ENCODE results near the gene TOPAZ1. TPM values are rescaled to one million over a fixed set of nuclear protein-coding genes. Genes with fewer than 3 reads are reported as not detected.

Gene TOPAZ1
- total RNA-seq, 1 donor from 2014 or later, result not detected

- TF ChIP-seq CTCF (conservative IDR thresholded peaks at IDR 0.05), result no peak
- no peak for DNase-seq (ENCODE audit: low read depth, low spot score)
- no peak overlapping the region for H3K4me3 Mint-ChIP-seq
- H3K4me1 Mint-ChIP-seq, result no peaks in the 10 kb centered on the region
- no peaks in the 10 kb centered on the region for H3K9me3 Mint-ChIP-seq
- no peak overlapping the region for H3K27ac Mint-ChIP-seq (ENCODE audit: unreplicated experiment)
- H3K36me3 Mint-ChIP-seq (ENCODE audit: low read depth), result no peaks in the 10 kb centered on the region
- peaks cover 33% of the 10 kb centered on the region for H3K27me3 Mint-ChIP-seq (ENCODE audit: low read depth)
Observed at GRCh38 chr3:44326019-44326418, 84.3 kb downstream of the TOPAZ1 start.

DNA sequence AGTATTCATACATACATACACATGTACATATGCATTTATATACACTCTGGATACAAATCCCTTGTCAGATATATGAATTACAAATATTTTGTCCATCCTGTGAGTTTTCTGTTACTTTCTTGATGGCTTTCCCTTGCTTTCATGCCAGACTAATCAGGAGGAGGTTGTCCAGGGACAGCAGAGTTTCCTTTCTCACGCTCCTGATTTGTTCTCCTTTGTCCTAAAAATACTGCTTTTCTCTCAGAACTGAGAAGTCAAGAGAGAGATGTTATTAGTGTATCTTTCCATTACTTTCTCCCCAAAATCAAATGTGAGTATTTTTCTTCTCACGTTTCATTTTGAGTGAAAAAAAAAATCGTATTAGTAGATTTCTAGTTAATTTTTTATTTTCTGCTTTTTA lies 84.8 kb downstream of the TOPAZ1 start:
- TF ChIP-seq CTCF (conservative IDR thresholded peaks at IDR 0.05), result no peak
- Mint-ChIP-seq H3K27ac (ENCODE audit: unreplicated experiment) (no peak overlapping the region), H3K9me3 (no peaks in the 10 kb centered on the region), H3K36me3 (ENCODE audit: low read depth) (no peaks in the 10 kb centered on the region), H3K27me3 (ENCODE audit: low read depth) (peaks cover 28% of the 10 kb centered on the region), H3K4me3 (no peak overlapping the region), H3K4me1 (no peaks in the 10 kb centered on the region)
- DNase-seq (ENCODE audit: low read depth, low spot score), result no peak

DNA sequence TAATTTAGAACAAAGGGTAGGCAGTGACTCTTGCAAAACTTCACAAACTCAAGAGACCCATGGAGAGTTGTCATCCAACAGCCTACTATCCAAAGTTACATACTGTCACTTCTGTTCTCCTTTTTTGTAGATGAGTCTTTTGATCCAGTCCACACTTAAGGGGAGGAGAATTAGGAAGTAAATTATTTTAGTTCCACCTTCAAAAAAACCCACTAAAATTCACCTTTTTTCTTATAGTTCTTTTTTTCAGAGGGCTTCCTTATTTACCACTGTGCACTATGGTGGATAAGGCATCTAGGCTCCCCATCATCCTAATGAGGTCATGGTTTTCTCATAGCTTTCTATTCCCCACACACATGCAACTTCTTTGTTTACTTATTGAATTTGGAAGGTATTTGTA lies 88.3 kb downstream of the TOPAZ1 start:
- no peak for DNase-seq (ENCODE audit: low read depth, low spot score)
- peaks cover 20% of the 10 kb centered on the region for H3K27me3 Mint-ChIP-seq (ENCODE audit: low read depth)
- no peaks in the 10 kb centered on the region for H3K36me3 Mint-ChIP-seq (ENCODE audit: low read depth)
- no peaks in the 10 kb centered on the region for H3K9me3 Mint-ChIP-seq
- no peaks in the 10 kb centered on the region for H3K4me1 Mint-ChIP-seq
- no peak overlapping the region for H3K27ac Mint-ChIP-seq (ENCODE audit: unreplicated experiment)
- no peak for TF ChIP-seq CTCF (conservative IDR thresholded peaks at IDR 0.05)
- H3K4me3 Mint-ChIP-seq, result no peak overlapping the region

DNA sequence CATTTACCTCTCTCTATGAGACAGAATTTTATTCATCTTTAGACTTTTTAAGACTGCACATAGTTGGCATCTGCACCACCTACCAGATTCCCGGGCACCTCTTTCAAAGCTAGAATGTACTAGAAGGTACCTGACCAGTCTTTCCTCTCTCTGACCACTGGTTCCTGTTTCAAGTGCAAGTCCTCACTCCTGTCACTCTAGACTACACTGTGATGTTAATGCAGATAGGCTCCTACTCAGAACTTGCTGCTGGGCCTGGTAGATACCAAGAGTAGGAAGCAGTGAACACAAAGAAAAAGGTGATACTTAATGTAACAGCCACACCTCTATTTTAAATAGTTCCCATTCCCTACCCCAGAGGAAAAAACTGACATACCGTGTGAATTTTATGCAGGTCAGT lies 88.8 kb downstream of the TOPAZ1 start:
- peaks cover 18% of the 10 kb centered on the region for H3K27me3 Mint-ChIP-seq (ENCODE audit: low read depth)

GRCh38 chr3:44334326-44334725 lies 92.6 kb downstream of the TOPAZ1 start:
- Mint-ChIP-seq H3K9me3 (no peaks in the 10 kb centered on the region), H3K4me1 (peaks cover 16% of the 10 kb centered on the region), H3K27me3 (ENCODE audit: low read depth) (peaks cover 17% of the 10 kb centered on the region), H3K27ac (ENCODE audit: unreplicated experiment) (no peak overlapping the region), H3K4me3 (no peak overlapping the region), H3K36me3 (ENCODE audit: low read depth) (no peaks in the 10 kb centered on the region)
- DNase-seq (ENCODE audit: low read depth, low spot score), result no peak
- no peak for TF ChIP-seq CTCF (conservative IDR thresholded peaks at IDR 0.05)

More for the DNA sequence above, 88.8 kb downstream of the TOPAZ1 start:
- Mint-ChIP-seq H3K36me3 (ENCODE audit: low read depth) (no peaks in the 10 kb centered on the region), H3K9me3 (no peaks in the 10 kb centered on the region), H3K27ac (ENCODE audit: unreplicated experiment) (no peak overlapping the region), H3K4me3 (no peak overlapping the region), H3K4me1 (no peaks in the 10 kb centered on the region)
- DNase-seq (ENCODE audit: low read depth, low spot score), result no peak
- no peak for TF ChIP-seq CTCF (conservative IDR thresholded peaks at IDR 0.05)
